HG03175 (cell line): ENCODE data around the gene ZNF593.

Experiments
- ATAC-seq: cut with Tn5 transposase; IDR thresholded peaks from one replicate; pipeline ENCODE4 v1.9.1; 2021; ENCODE audit warnings: mild to moderate bottlenecking, moderate library complexity; ENCODE audit not compliant: unreplicated experiment

Gene ZNF593

DNA sequence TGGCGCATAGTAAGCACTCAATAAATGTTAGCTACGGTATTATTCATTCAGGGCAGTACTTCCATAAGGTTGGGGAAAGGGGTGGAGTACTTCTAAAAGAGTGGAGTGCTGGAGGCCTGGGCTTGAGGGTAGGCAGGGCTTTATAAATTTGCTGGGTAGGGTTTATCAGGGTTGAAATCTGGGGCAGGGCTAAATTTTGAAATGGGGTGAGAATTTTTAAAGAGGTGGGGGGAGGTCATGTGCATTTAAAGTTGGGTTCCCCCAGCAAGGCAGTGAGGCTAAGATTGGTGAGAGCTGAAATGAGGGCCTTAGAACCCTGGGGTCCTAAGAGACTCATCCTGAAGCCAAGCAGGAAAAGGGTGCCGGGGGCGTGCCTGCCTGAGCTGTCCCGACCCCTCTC, 30.7 kb downstream of the ZNF593 start:
- no peak for ATAC-seq

DNA sequence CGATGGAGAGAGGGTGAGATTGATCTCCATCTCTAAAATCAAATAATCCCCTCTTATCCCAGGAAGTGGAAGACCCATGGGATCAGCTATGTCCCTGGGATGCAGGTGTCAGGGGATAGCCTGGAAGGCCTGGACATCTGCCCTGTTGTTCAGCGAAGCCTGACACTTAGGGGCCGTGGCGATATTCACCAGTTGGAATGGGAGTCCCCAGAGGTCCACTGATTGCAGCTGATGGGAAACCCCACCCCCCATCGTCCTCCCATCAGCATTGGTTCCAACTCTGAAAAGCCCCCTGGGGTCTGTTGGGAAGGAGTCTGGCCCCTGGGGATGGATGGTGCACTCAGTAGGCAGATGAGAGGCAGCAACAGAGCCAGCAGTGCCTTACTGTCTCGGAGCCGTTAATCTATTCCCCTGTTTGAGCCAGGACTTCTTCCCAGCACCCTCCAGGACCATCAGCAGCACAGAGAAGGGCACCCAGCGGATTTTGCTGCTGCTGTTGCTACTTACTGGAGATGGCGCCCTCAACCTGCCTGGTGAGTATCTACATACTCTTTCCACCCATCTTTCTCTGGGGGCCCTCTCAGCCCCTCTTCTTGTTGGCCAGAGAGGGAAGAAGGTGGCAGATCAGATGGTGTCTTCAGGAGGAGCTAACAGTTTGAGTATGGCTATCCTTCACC, 34.1 kb downstream of the ZNF593 start:
- ATAC-seq = no peak

DNA sequence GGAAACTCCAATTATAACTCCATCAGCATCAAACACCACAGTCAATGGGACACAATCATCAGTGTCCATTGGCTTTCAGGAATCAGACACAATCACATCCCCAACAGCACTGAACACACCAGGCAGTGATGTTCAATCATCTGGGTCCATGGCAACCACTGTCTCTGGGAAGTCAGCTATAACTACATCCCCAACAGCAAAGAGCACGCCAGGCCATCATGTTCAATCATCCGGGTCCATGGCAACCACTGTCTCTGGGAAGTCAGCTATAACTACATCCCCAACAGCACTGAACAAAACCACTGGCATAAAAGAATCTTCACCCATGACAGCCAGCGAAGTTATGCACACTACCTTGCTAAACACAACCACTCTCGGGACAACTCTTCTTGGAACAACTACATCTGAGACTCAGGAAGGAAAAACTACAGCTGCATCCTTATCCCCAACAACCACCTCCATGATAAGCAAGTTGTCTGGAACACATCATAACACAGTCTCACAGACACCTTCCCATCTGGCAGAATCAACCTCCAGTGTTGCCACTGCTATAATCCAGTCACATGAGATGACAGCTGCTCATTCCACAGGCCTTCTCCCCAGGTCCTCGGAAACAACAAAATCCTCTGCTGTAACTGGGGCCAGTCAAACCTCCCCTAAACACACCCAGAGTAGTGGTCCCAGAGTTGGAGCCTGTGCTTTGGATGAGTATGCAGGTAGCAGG, 40.6 kb downstream of the ZNF593 start:
- no peak for ATAC-seq

DNA sequence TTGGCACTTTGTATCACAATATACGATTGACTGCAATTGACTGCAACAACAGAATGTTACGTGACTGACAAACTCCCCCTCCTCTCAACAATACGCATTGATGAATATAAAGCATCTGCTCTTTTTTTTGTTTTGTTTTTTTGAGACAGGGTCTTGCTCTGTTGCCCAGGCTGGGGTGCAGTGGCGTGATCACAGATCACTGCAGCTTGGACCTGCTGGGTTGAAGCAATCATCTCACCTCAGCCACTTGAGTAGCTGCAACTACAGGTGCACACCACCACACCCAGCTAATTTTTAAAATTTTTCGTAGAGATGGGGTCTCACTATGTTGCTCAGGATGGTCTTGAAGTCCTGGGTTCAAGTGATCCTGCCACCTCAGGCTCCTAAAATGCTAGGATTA, 43.0 kb downstream of the ZNF593 start:
- ATAC-seq = no peak

DNA sequence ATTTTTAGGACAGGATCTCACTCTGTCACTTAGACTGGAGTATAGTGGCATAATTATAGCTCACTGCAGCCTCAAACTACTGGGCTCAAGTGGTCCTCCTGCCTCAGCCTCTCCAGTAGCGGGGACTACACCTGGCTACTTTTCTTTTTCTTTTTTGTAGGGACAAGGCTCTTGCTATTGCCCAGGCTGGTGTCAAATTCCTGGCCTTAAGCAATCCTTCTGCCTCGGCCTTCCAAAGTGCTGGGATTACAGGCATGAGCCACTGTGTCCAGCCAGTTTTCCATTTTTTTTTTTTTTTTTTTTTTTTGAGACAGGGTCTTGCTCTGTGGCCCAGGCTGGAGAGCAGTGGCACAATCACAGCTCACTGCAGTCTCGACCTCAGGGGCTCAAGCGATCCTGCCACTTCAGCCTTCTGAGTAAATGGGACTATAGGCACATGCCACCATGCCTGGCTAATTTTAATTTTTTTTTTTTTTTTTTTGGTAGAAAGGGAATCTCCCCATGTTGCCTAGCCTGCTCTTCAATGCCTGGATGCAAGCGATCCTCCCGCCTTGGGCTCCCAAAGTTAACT, 43.7 kb downstream of the ZNF593 start:
- ATAC-seq = no peak

DNA sequence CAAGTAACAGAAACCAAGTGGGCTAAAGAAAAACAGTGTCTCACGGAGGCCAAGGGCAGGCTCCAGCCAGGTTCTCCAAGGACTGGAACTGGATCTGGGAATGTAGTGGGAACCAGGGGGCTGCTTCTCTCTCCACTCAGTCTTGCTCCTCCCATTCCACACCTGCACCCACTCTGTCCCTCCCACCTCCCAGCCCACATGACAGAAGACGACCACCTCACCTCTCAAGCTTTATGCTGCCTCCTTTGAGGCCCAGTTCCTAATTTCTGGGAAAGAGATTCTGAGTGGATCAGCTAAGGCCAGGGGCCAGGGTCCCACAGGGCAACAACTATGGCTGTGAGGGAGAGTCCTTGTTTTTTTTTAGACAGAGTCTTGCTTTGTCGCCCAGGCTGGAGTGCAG, 45.5 kb downstream of the ZNF593 start:
- no peak for ATAC-seq

DNA sequence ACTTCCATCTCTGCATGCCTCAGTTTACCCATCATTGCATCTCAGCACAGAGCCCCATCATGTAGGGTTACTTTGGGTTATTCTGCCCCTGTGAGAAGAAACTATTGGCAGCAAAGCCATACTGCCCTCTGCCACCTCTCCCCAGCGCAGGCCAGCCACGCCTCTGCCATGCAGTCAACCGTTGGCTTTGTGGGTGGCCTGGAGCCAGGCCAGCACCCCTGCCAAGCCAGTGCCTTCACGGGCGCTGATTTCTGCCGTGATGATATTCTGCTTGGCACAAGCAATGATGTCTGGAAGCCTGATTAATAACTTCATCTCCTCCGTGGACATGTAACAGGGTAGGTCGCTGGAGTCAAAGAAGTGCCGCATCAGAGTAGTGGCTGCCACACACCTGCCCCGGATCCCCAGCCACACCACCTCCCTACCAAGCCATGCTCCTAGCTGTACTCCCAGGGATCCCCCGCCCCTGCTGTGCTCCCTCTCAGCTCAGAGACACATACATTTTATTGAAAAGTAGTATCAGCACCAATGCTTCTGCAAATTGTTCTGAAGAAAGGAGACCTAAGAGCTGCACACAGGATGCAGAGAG, 49.3 kb downstream of the ZNF593 start:
- no peak for ATAC-seq
